Right cardiac atrium (tissue), 5 donors: ENCODE data around the gene CGNL1. TPM values are rescaled to one million over a fixed set of nuclear protein-coding genes. Genes with fewer than 3 reads are reported as not detected.

Source experiments
- ATAC-seq, 2 donors: fragments of 200-7000 bp; cut with Tn5 transposase; one replicate each; pipeline versions ENCODE4 v1.8.0 to v1.9.1; 2020; ENCODE audit warnings: moderate library complexity in 2 of 2, mild to moderate bottlenecking in 1 of 2
- DNase-seq, 3 donors: peaks; one replicate each; pipeline ENCODE4 v3.0.0-alpha.2; 2020
- H3K27ac ChIP-seq: one replicate; pipeline ENCODE4 v1.5.1; 2013; ENCODE audit warnings: mild to moderate bottlenecking, low read length, control low read depth, moderate library complexity
- H3K27me3 ChIP-seq: one replicate; pipeline ENCODE4 v1.6.1; 2013; ENCODE audit not compliant: control insufficient read depth, insufficient read depth
- H3K4me1 ChIP-seq: one replicate; pipeline ENCODE4 v1.6.1; 2013; ENCODE audit warnings: low read length; ENCODE audit not compliant: control insufficient read depth, insufficient read depth
- H3K4me3 ChIP-seq: one replicate; pipeline ENCODE4 v1.5.1; 2013; ENCODE audit warnings: low read length, control low read depth
- H3K9me3 ChIP-seq: one replicate; pipeline ENCODE4 v1.6.1; 2013; ENCODE audit warnings: low read length; ENCODE audit not compliant: control insufficient read depth
- WGBS: extraction: QIAGEN DNeasy Blood & Tissue Kit; methylation state at CpG from one replicate; pipeline ENCODE4 v1.1.7; 2013; 5-methylcytosine and 5-hydroxymethylcytosine counted together
- intact Hi-C, 4 donors: fragments of 100-400 bp; cut with DNase I; formaldehyde crosslinking; loops; one replicate each; pipeline versions ENCODE4 v1.11.0 to v1.14.0; 2022 to 2023
- polyA plus RNA-seq: library from polyadenylated mRNA; stranded (reverse); fragments of 200-250 nt; gene quantifications from one replicate; pipeline ENCODE4 v1.2.3, GENCODE V29; 2013
- total RNA-seq, 4 donors: library from RNA; stranded (reverse); fragmentation: NEBNext Ultra II Directional; extraction: Animal tissue kit (Norgen Biotek cat#: 25700); gene quantifications; one replicate each; pipeline ENCODE4 v1.2.1, GENCODE V29; 2021
- donor health status: healthy with polysubstance abuse.
- donor health status: DM: no; HTN: yes; CAD: no.
- donor health status: DM: no; HTN: no; CAD: no.
- donor health status: DM: no; HTN: yes; CAD: no; lungs with severe emphysema.
- donor health status: DM: yes; HTN: yes; CAD: no.

Gene CGNL1
- total and polyA plus RNA-seq, 5 donors = 12.7 to 59.9 (median 49.3) TPM

- H3K27me3 ChIP-seq = no peaks in the 10 kb centered on the region
- intact Hi-C loops = loop anchor here in 1 of 4 donors (10.0 kb wide), 1 partner anchor 1043 kb away; no protein-coding TSS in a partner anchor
- H3K4me1 ChIP-seq = peaks cover 3% of the 10 kb centered on the region
- H3K27ac ChIP-seq = no peak overlapping the region
- no peak for DNase-seq
- 91% methylated on average over 4 of the region's 4 CpGs for WGBS
- H3K4me3 ChIP-seq = no peak overlapping the region
- no peak for ATAC-seq
- H3K9me3 ChIP-seq = no peaks in the 10 kb centered on the region
These were observed 161.4 kb downstream of the CGNL1 start for GRCh38 chr15:57537488-57538264.

GRCh38 chr15:57538265-57538529 lies 161.9 kb downstream of the CGNL1 start:
- ATAC-seq = no peak
- DNase-seq = no peak
- no peaks in the 10 kb centered on the region for H3K27me3 ChIP-seq
- intact Hi-C loops = loop anchor here in 1 of 4 donors (10.0 kb wide), 1 partner anchor 1043 kb away; no protein-coding TSS in a partner anchor
- peaks cover under 1% of the 10 kb centered on the region for H3K4me1 ChIP-seq
- no peak overlapping the region for H3K27ac ChIP-seq
- H3K4me3 ChIP-seq = no peak overlapping the region
- no peaks in the 10 kb centered on the region for H3K9me3 ChIP-seq

GRCh38 chr15:57538821-57539220 lies 162.5 kb downstream of the CGNL1 start:
- ATAC-seq (no peak), DNase-seq (no peak)
- intact Hi-C loops = loop anchor here in 1 of 4 donors (10.0 kb wide), 1 partner anchor 1044 kb away; no protein-coding TSS in a partner anchor

GRCh38 chr15:57540211-57540610 lies 163.9 kb downstream of the CGNL1 start:
- ATAC-seq = no peak
- WGBS = 90% methylated on average over 3 of the region's 3 CpGs
- no peak overlapping the region for H3K27ac ChIP-seq
- intact Hi-C loops = no loop called here
- no peaks in the 10 kb centered on the region for H3K9me3 ChIP-seq
- H3K4me3 ChIP-seq = no peak overlapping the region
- DNase-seq = no peak
- H3K27me3 ChIP-seq = no peaks in the 10 kb centered on the region
- no peaks in the 10 kb centered on the region for H3K4me1 ChIP-seq

More at GRCh38 chr15:57538821-57539220, 162.5 kb downstream of the CGNL1 start:
- H3K4me1 ChIP-seq = no peaks in the 10 kb centered on the region
- no peak overlapping the region for H3K27ac ChIP-seq
- 87% methylated on average over 9 of the region's 9 CpGs for WGBS
- H3K4me3 ChIP-seq = no peak overlapping the region
- H3K27me3 ChIP-seq = no peaks in the 10 kb centered on the region
- no peaks in the 10 kb centered on the region for H3K9me3 ChIP-seq

- Histone ChIP-seq H3K27ac (no peak overlapping the region), H3K27me3 (no peaks in the 10 kb centered on the region), H3K4me3 (no peak overlapping the region), H3K4me1 (no peaks in the 10 kb centered on the region), H3K9me3 (no peaks in the 10 kb centered on the region)
- DNase-seq (no peak), ATAC-seq (no peak)
- WGBS = 80% methylated on average over 11 of the region's 11 CpGs
- intact Hi-C loops = no loop called here
These were observed 164.4 kb downstream of the CGNL1 start for GRCh38 chr15:57540736-57541135.

GRCh38 chr15:57541271-57541670 lies 165.0 kb downstream of the CGNL1 start:
- H3K4me1 ChIP-seq = no peaks in the 10 kb centered on the region
- ATAC-seq (no peak), DNase-seq (no peak)
- H3K9me3 ChIP-seq = no peaks in the 10 kb centered on the region
- no peaks in the 10 kb centered on the region for H3K27me3 ChIP-seq
- 85% methylated on average over 8 of the region's 8 CpGs for WGBS
- H3K4me3 ChIP-seq = no peak overlapping the region
- intact Hi-C loops = no loop called here
- H3K27ac ChIP-seq = no peak overlapping the region

- DNase-seq (peak; percentile 81 to 90 (median 84)), ATAC-seq (peak; percentile 28 to 31)
- H3K4me1 ChIP-seq = no peaks in the 10 kb centered on the region
- intact Hi-C loops = no loop called here
- no peak overlapping the region for H3K27ac ChIP-seq
- H3K9me3 ChIP-seq = no peaks in the 10 kb centered on the region
- no peaks in the 10 kb centered on the region for H3K27me3 ChIP-seq
- 41% methylated on average over 7 of the region's 7 CpGs for WGBS
- no peak overlapping the region for H3K4me3 ChIP-seq
These were observed 165.7 kb downstream of the CGNL1 start for GRCh38 chr15:57541805-57542504.

GRCh38 chr15:57542505-57542817 lies 166.2 kb downstream of the CGNL1 start:
- intact Hi-C loops = no loop called here
- DNase-seq (no peak), ATAC-seq (no peak)
- no peaks in the 10 kb centered on the region for H3K9me3 ChIP-seq
- no peaks in the 10 kb centered on the region for H3K4me1 ChIP-seq
- H3K27ac ChIP-seq = no peak overlapping the region
- H3K4me3 ChIP-seq = no peak overlapping the region
- 22% methylated on average over 4 of the region's 4 CpGs for WGBS
- H3K27me3 ChIP-seq = no peaks in the 10 kb centered on the region

GRCh38 chr15:57544848-57545480 lies 168.7 kb downstream of the CGNL1 start:
- DNase-seq (no peak), ATAC-seq (no peak)
- peaks cover 5% of the 10 kb centered on the region for H3K4me1 ChIP-seq
- intact Hi-C loops = no loop called here
- no peaks in the 10 kb centered on the region for H3K27me3 ChIP-seq
- 72% methylated on average over 11 of the region's 11 CpGs for WGBS
- H3K4me3 ChIP-seq = no peak overlapping the region
- no peaks in the 10 kb centered on the region for H3K9me3 ChIP-seq
- H3K27ac ChIP-seq = no peak overlapping the region

- 83% methylated on average over 8 of the region's 8 CpGs for WGBS
- H3K4me1 ChIP-seq = peaks cover 12% of the 10 kb centered on the region
- H3K27me3 ChIP-seq = no peaks in the 10 kb centered on the region
- no peak for ATAC-seq
- DNase-seq = no peak
- H3K4me3 ChIP-seq = no peak overlapping the region
- H3K27ac ChIP-seq = no peak overlapping the region
- H3K9me3 ChIP-seq = no peaks in the 10 kb centered on the region
- intact Hi-C loops = no loop called here
These were observed 169.7 kb downstream of the CGNL1 start for GRCh38 chr15:57545995-57546394.

GRCh38 chr15:57547243-57547755 lies 171.0 kb downstream of the CGNL1 start:
- WGBS = 61% methylated on average over 11 of the region's 11 CpGs
- Histone ChIP-seq H3K4me1 (peaks cover 20% of the 10 kb centered on the region), H3K27me3 (no peaks in the 10 kb centered on the region), H3K27ac (peak overlapping the region; percentile 28), H3K4me3 (no peak overlapping the region), H3K9me3 (no peaks in the 10 kb centered on the region)
- DNase-seq = no peak
- intact Hi-C loops = no loop called here
- no peak for ATAC-seq
